ENCODE results near the gene IMPDH1. TPM values are rescaled to one million over a fixed set of nuclear protein-coding genes. Genes with fewer than 3 reads are reported as not detected.

The IMPDH1 gene
- total and polyA plus RNA-seq, 9 of the 15 experiments (the other 6 are each of a cell fraction or from before 2014, with no cell fraction given): 0.80 to 118 (median 64.3) TPM

- POLR2A ChIA-PET: interaction anchor here (0.6 to 1.3 kb wide), 4 partner anchors 24 to 95 kb away, joined by 3 read pairs; no protein-coding TSS in a partner anchor
- no peaks in the 10 kb centered on the region for H3K79me2 ChIP-seq (ENCODE audit: control insufficient read depth, insufficient read depth, low read length)
- WGBS (ENCODE audit: insufficient coverage, low coverage, missing lambda C conversion rate): 1% methylated on average over 4 of the region's 4 CpGs
- no peak for DNase-seq (ENCODE audit: extremely low read depth in 1 of 4, low spot score in 3 of 4)
- no peak for TF ChIP-seq PRMT5 (CRISPR knock-in tag; IDR thresholded peaks at IDR 0.05)
- no peaks in the 10 kb centered on the region; the same call in 1 of the 2 replicates for H3K9me3 ChIP-seq (replicated peaks; ENCODE audit: control insufficient read depth, insufficient read depth, low read depth, low read length)
- peaks cover 3% of the 10 kb centered on the region for H3K9me1 ChIP-seq (ENCODE audit: control insufficient read depth, insufficient read depth, low read length)
- CTCF ChIA-PET (ENCODE audit: low intra/inter-chr PET ratio): interaction anchor here (4.4 kb wide), 1 partner anchor 39 kb away, joined by 81 read pairs; no protein-coding TSS in a partner anchor
- no peak overlapping the region for H2AFZ ChIP-seq (ENCODE audit: low read depth, low read length)
- BruUV-seq (replicated peaks): no TSS peak
- H3K9ac ChIP-seq (ENCODE audit: insufficient read depth in 1 of 2, low read depth in 2 of 2, low read length in 2 of 2): no peak overlapping the region
- H3K4me2 ChIP-seq (ENCODE audit: insufficient read depth, low read length): no peak overlapping the region
- no peak overlapping the region for H3K4me3 ChIP-seq
- peaks cover 2 to 25% of the 10 kb centered on the region in 2 experiments; a peak in 2 of 5 replicates for H3K27me3 ChIP-seq (ENCODE audit: control insufficient read depth in 2 of 2, insufficient read depth in 2 of 2, low read length in 2 of 2)
- FAIRE-seq: no peak
- intact Hi-C loops (cut with micrococcal nuclease): no loop called here
- H3K36me3 ChIP-seq (ENCODE audit: control insufficient read depth, insufficient read depth, low read length): no peaks in the 10 kb centered on the region
- H3K27ac ChIP-seq (ENCODE audit: extremely low read depth, low read depth, low read length): no peak overlapping the region
- H4K20me1 ChIP-seq (replicated peaks; ENCODE audit: control insufficient read depth, insufficient read depth, low read length): no peaks in the 10 kb centered on the region
- peaks cover 12 to 20% of the 10 kb centered on the region in 2 experiments for H3K4me1 ChIP-seq (replicated peaks in 1 of 2; ENCODE audit: control insufficient read depth in 2 of 2, insufficient read depth in 2 of 2, low read length in 2 of 2)
- in situ Hi-C loops (cut with MboI): loop anchor here (5.0 kb wide), 1 partner anchor 33 kb away; no protein-coding TSS in a partner anchor
- no peak for ATAC-seq
These were observed 60.3 kb downstream of the IMPDH1 start for GRCh38 chr7:128349466-128349825.

- peak; percentile 37 for FAIRE-seq
- Histone ChIP-seq H3K9ac (ENCODE audit: insufficient read depth in 1 of 2, low read depth in 2 of 2, low read length in 2 of 2) (no peak overlapping the region), H3K36me3 (ENCODE audit: control insufficient read depth, insufficient read depth, low read length) (no peaks in the 10 kb centered on the region), H3K27ac (ENCODE audit: extremely low read depth, low read depth, low read length) (no peak overlapping the region), H3K9me1 (ENCODE audit: control insufficient read depth, insufficient read depth, low read length) (no peaks in the 10 kb centered on the region), H3K4me2 (ENCODE audit: insufficient read depth, low read length) (no peak overlapping the region), H3K4me3 (no peak overlapping the region), H3K27me3 (ENCODE audit: control insufficient read depth in 2 of 2, insufficient read depth in 2 of 2, low read length in 2 of 2) (peaks cover 2 to 16% of the 10 kb centered on the region in 2 experiments; a peak in 2 of 5 replicates), H3K9me3 (replicated peaks; ENCODE audit: control insufficient read depth, insufficient read depth, low read depth, low read length) (no peaks in the 10 kb centered on the region; the same call in 1 of the 2 replicates), H2AFZ (ENCODE audit: low read depth, low read length) (no peak overlapping the region), H4K20me1 (replicated peaks; ENCODE audit: control insufficient read depth, insufficient read depth, low read length) (no peaks in the 10 kb centered on the region), H3K79me2 (ENCODE audit: control insufficient read depth, insufficient read depth, low read length) (peaks cover 11% of the 10 kb centered on the region), H3K4me1 (replicated peaks in 1 of 2; ENCODE audit: control insufficient read depth in 2 of 2, insufficient read depth in 2 of 2, low read length in 2 of 2) (peaks cover 1 to 19% of the 10 kb centered on the region in 2 experiments)
- CTCF ChIA-PET (ENCODE audit: low intra/inter-chr PET ratio): interaction anchor here (0.8 to 4.4 kb wide), 3 partner anchors 40 to 532 kb away, joined by 4 to 81 read pairs (median 12); no protein-coding TSS in a partner anchor
- 3% methylated on average over 2 of the region's 2 CpGs for WGBS (ENCODE audit: insufficient coverage, low coverage, missing lambda C conversion rate)
- DNase-seq (ENCODE audit: extremely low read depth in 1 of 4, low spot score in 3 of 4): peak; percentile 64 to 72 (median 68)
- no TSS peak for BruUV-seq (replicated peaks)
- POLR2A ChIA-PET: interaction anchor here (0.6 to 1.4 kb wide), 9 partner anchors 10 to 108 kb away, joined by 3 to 13 read pairs (median 3); partner anchors contain the start of gene HILPDA
- in situ Hi-C loops (cut with MboI): loop anchor here (5.0 kb wide), 1 partner anchor 35 kb away; no protein-coding TSS in a partner anchor
- peak; percentile 46 for ATAC-seq
- intact Hi-C loops (cut with micrococcal nuclease): loop anchor here (1.0 kb wide), 2 partner anchors 40 to 80 kb away; no protein-coding TSS in a partner anchor
- TF ChIP-seq BMI1 (IDR thresholded peaks at IDR 0.05; ENCODE audit: low read length): no peak
- peak; percentile 78 for TF ChIP-seq STAG1 (CRISPR knock-in tag; IDR thresholded peaks at IDR 0.05; ENCODE audit: borderline replicate concordance)
- TF ChIP-seq ZNF316 (IDR thresholded peaks at IDR 0.05): no peak
- TF ChIP-seq DEAF1 (CRISPR knock-in tag; IDR thresholded peaks at IDR 0.05): peak; percentile 88
- no peak for TF ChIP-seq BACH1 (tag; IDR thresholded peaks at IDR 0.05)
- TF ChIP-seq CC2D1A (IDR thresholded peaks at IDR 0.05): peak; percentile 80
- no peak for TF ChIP-seq RBM22 (IDR thresholded peaks at IDR 0.05; ENCODE audit: low read depth, low read length, poor library complexity, severe bottlenecking)
- TF ChIP-seq, protein P1, sequence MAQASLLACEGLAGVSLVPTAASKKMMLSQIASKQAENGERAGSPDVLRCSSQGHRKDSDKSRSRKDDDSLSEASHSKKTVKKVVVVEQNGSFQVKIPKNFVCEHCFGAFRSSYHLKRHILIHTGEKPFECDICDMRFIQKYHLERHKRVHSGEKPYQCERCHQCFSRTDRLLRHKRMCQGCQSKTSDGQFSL (CRISPR knock-in tag; IDR thresholded peaks at IDR 0.05): 0 out of 2 replicates have a peak, but pooled peaks have one; percentile 43
- TF ChIP-seq, protein P1 (tag; IDR thresholded peaks at IDR 0.05): no peak
- peak in 1 of 2 experiments; percentile 52; a peak in 1 of 4 replicates for TF ChIP-seq MAZ (CRISPR knock-in tag; conservative IDR thresholded peaks at IDR 0.05 in 1 of 2, IDR thresholded peaks at IDR 0.05 in 1 of 2)
- TF ChIP-seq MTA1 (IDR thresholded peaks at IDR 0.05; ENCODE audit: borderline replicate concordance): no peak
- peak; percentile 8; the same call in 1 of the 2 replicates for TF ChIP-seq GATA2 (CRISPR knock-in tag; IDR thresholded peaks at IDR 0.05)
These were observed 62.1 kb downstream of the IMPDH1 start for GRCh38 chr7:128347647-128348097.
